HepG2 (cell line): Measurements from ENCODE around the gene ASIC2. TPM values are rescaled to one million over a fixed set of nuclear protein-coding genes. Genes with fewer than 3 reads are reported as not detected.

ENCODE experiments used
- ATAC-seq: fragments of 200-7000 bp; cut with Tn5 transposase; 3 replicates; pipeline ENCODE4 v1.9.1; 2020; ENCODE audit warnings: mild to moderate bottlenecking, moderate library complexity
- BruUV-seq: library from RNA; stranded (reverse); fragments of 400-500 nt; replicated peaks from 2 replicates; lab custom pipeline; 2021; lab: Mats Ljungman, UMichigan
- CTCF ChIA-PET: fragments of 300-600 bp; formaldehyde crosslinking; extraction: SDS; loops from one replicate; lab custom pipeline; 2021; ENCODE audit warnings: low total read pairs, inconsistent platforms, low intra/inter-chr PET ratio; lab: Yijun Ruan, JAX
- POLR2A ChIA-PET: fragments of 350-600 bp; sonication (Branson Sonifier 250); formaldehyde crosslinking; loops from one replicate; lab custom pipeline; 2020; ENCODE audit warnings: antibody characterized with exemption, inconsistent platforms; lab: Yijun Ruan, JAX
- DNase-seq: peaks from one replicate; pipeline ENCODE4 v3.0.0-alpha.2; 2015; ENCODE audit warnings: low spot score
- FAIRE-seq: peaks from 3 replicates; lab custom pipeline; 2011; peaks lifted over from hg19 to GRCh38; lab: Jason Lieb, UNC
- H2AFZ ChIP-seq: one replicate; pipeline ENCODE4 v1.6.1; 2011; ENCODE audit warnings: low read length, inconsistent platforms
- H3K27ac ChIP-seq: fragments of 300-600 bp; 3 replicates; pipeline ENCODE4 v1.8.0; 2011; ENCODE audit warnings: mixed run types, mild to moderate bottlenecking, mixed read lengths, low read length, inconsistent platforms; ENCODE audit not compliant: insufficient read depth; ENCODE audit errors: extremely low read length
- H3K27me3 ChIP-seq, 2 experiments: fragments of 200-600 bp in 1 of 2; 2 replicates in 1 of 2; 3 replicates in 1 of 2; pipeline versions ENCODE4 v1.6.0 to v1.8.0; 2011; ENCODE audit warnings: low read length in 2 of 2, mild to moderate bottlenecking in 2 of 2, moderate library complexity in 2 of 2, inconsistent platforms in 1 of 2; ENCODE audit not compliant: insufficient read depth in 2 of 2, control insufficient read depth in 1 of 2
- H3K36me3 ChIP-seq, 2 experiments: fragments of 200-600 bp in 1 of 2; replicated peaks in 1 of 2; 2 replicates in 1 of 2; 3 replicates in 1 of 2; pipeline versions ENCODE4 v1.5.1 to v1.8.0; 2011; ENCODE audit warnings: low read length in 2 of 2, inconsistent platforms in 1 of 2; ENCODE audit not compliant: insufficient read depth in 2 of 2, control insufficient read depth in 1 of 2
- H3K4me1 ChIP-seq: 2 replicates; pipeline ENCODE4 v1.5.1; 2012; ENCODE audit warnings: low read length, inconsistent platforms; ENCODE audit not compliant: insufficient read depth
- H3K4me2 ChIP-seq: 2 replicates; pipeline ENCODE4 v1.6.0; 2011; ENCODE audit warnings: low read depth, low read length, inconsistent platforms
- H3K4me3 ChIP-seq, 3 experiments: fragments of 200-600 bp in 1 of 3; sonication (generic), shearing (Covaris generic) in 1 of 3; replicated peaks in 1 of 3; 2 replicates each; pipeline ENCODE4 v1.5.1; 2011 to 2016; ENCODE audit warnings: low read length in 3 of 3, inconsistent platforms in 2 of 3, low read depth in 2 of 3, mild to moderate bottlenecking in 2 of 3, control low read depth in 1 of 3, mixed read lengths in 1 of 3; ENCODE audit not compliant: insufficient read depth in 1 of 3
- H3K79me2 ChIP-seq: one replicate; pipeline ENCODE4 v1.6.1; 2011; ENCODE audit warnings: low read length, inconsistent platforms; ENCODE audit not compliant: insufficient read depth
- H3K9ac ChIP-seq: 2 replicates; pipeline ENCODE4 v1.6.0; 2011; ENCODE audit warnings: mild to moderate bottlenecking, low read depth, low read length, inconsistent platforms; ENCODE audit not compliant: insufficient read depth
- H3K9me3 ChIP-seq: 2 replicates; pipeline ENCODE4 v1.5.1; 2012; ENCODE audit warnings: mild to moderate bottlenecking, low read length
- H4K20me1 ChIP-seq: 2 replicates; pipeline ENCODE4 v1.6.0; 2011; ENCODE audit warnings: inconsistent platforms, mild to moderate bottlenecking, low read length, moderate library complexity; ENCODE audit not compliant: insufficient read depth
- DNMT1 ChIP-seq: sonication (generic); formaldehyde crosslinking; IDR thresholded peaks from 2 replicates; pipeline ENCODE4 v1.5.1; 2020; ENCODE audit warnings: mild to moderate bottlenecking, missing genetic modification reagents
- FOSL2 ChIP-seq: sonication (generic); formaldehyde crosslinking; IDR thresholded peaks from 2 replicates; pipeline ENCODE4 v1.4.0; 2020; ENCODE audit warnings: missing genetic modification reagents
- HNF4G ChIP-seq, 2 experiments: sonication (generic) in 1 of 2; formaldehyde crosslinking in 1 of 2; IDR thresholded peaks; 2 replicates each; pipeline versions ENCODE4 v1.4.0 to v1.6.1; 2011 to 2020; ENCODE audit warnings: borderline replicate concordance in 2 of 2, low read depth in 2 of 2, mild to moderate bottlenecking in 2 of 2, low read length in 1 of 2, missing genetic modification reagents in 1 of 2, moderate library complexity in 1 of 2
- NR2F2 ChIP-seq: IDR thresholded peaks from 2 replicates; pipeline ENCODE4 v1.6.1; 2012; ENCODE audit warnings: low read depth, inconsistent platforms, borderline replicate concordance
- PLRG1 ChIP-seq: fragments of 450-650 bp; conservative IDR thresholded peaks from 2 replicates; pipeline ENCODE4 v1.6.1; 2016
- SRF ChIP-seq: IDR thresholded peaks from 2 replicates; pipeline ENCODE4 v1.6.1; 2011; ENCODE audit warnings: mild to moderate bottlenecking, low read depth, low read length, moderate library complexity
- TOE1 ChIP-seq: sonication (generic); formaldehyde crosslinking; IDR thresholded peaks from 2 replicates; pipeline ENCODE4 v1.4.0; 2020; ENCODE audit warnings: mild to moderate bottlenecking, missing genetic modification reagents
- ZFP36L2 ChIP-seq: sonication (generic); formaldehyde crosslinking; IDR thresholded peaks from 2 replicates; pipeline ENCODE4 v1.4.0; 2020; ENCODE audit warnings: missing genetic modification reagents
- ZNF317 ChIP-seq: sonication (generic); formaldehyde crosslinking; IDR thresholded peaks from 2 replicates; pipeline ENCODE4 v1.5.0; 2020; ENCODE audit warnings: mild to moderate bottlenecking, missing genetic modification reagents
- ZNF337 ChIP-seq: sonication (generic); formaldehyde crosslinking; IDR thresholded peaks from 2 replicates; pipeline ENCODE4 v1.5.1; 2020; ENCODE audit warnings: missing genetic modification reagents, low read depth, mild to moderate bottlenecking, borderline replicate concordance
- ZNF644 ChIP-seq: IDR thresholded peaks from 2 replicates; pipeline ENCODE4 v1.6.1; 2016; ENCODE audit warnings: low read depth
- ZNF674 ChIP-seq: sonication (generic); formaldehyde crosslinking; IDR thresholded peaks from 2 replicates; pipeline ENCODE4 v1.5.0; 2020; ENCODE audit warnings: low read depth, mild to moderate bottlenecking, missing genetic modification reagents
- ZNF678 ChIP-seq: sonication (generic); formaldehyde crosslinking; IDR thresholded peaks from 2 replicates; pipeline ENCODE4 v1.4.0; 2020; ENCODE audit warnings: mild to moderate bottlenecking, missing genetic modification reagents
- WGBS: methylation state at CpG from one replicate; pipeline ENCODE4 v1.1.6; 2017; ENCODE audit warnings: low lambda C conversion rate; 5-methylcytosine and 5-hydroxymethylcytosine counted together
- in situ Hi-C: cut with HindIII; loops from 2 replicates; pipeline ENCODE4 v1.10.0; 2017; ENCODE audit warnings: low pct_unique_long_range_greater_than_20kb; ENCODE audit not compliant: extremely low pct_ligation_motif_present
- intact Hi-C: fragments of 100-400 bp; cut with micrococcal nuclease; formaldehyde crosslinking; loops from one replicate; pipeline ENCODE4 v1.10.0; 2022; ENCODE audit not compliant: unreplicated experiment
- polyA plus RNA-seq, 8 experiments: library from polyadenylated mRNA; depleted of rRNA in 3 of 8; stranded (reverse) in 7 of 8; unstranded in 1 of 8; fragments of >200 nt; fragmentation: Illumina TruSeq in 4 of 8; extraction: Trizol in 4 of 8; gene quantifications; 2 replicates each; pipeline versions ENCODE4 v1.2.1 to v1.2.3, GENCODE V29; 2011 to 2016; ENCODE audit warnings: low read depth in 4 of 8, missing spikeins in 1 of 8, mixed read lengths in 1 of 8; ENCODE audit not compliant: insufficient read depth in 1 of 8
- total RNA-seq, 5 experiments: library from RNA; depleted of rRNA; stranded (reverse); fragments of >200 nt; fragmentation: Illumina TruSeq; extraction: Trizol; gene quantifications; 2 replicates each; pipeline ENCODE4 v1.2.3, GENCODE V29; 2016; ENCODE audit warnings: low read depth in 1 of 5
- TF ChIP-seq, protein P1 (sequence below): IDR thresholded peaks from 2 replicates; pipeline ENCODE4 v1.6.1; 2016; ENCODE audit warnings: low read depth, control low read depth
- TF ChIP-seq, protein P2 (sequence below): sonication (generic); formaldehyde crosslinking; IDR thresholded peaks from 2 replicates; pipeline ENCODE4 v1.4.0; 2020; ENCODE audit warnings: missing genetic modification reagents, borderline replicate concordance
- TF ChIP-seq, protein P3 (sequence below): sonication (generic); formaldehyde crosslinking; IDR thresholded peaks from 2 replicates; pipeline ENCODE4 v1.4.0; 2020; ENCODE audit warnings: missing genetic modification reagents

Gene ASIC2
- total and polyA plus RNA-seq, 2 of the 13 experiments (the other 11 are each of a cell fraction or from before 2014, with no cell fraction given): not detected

DNA sequence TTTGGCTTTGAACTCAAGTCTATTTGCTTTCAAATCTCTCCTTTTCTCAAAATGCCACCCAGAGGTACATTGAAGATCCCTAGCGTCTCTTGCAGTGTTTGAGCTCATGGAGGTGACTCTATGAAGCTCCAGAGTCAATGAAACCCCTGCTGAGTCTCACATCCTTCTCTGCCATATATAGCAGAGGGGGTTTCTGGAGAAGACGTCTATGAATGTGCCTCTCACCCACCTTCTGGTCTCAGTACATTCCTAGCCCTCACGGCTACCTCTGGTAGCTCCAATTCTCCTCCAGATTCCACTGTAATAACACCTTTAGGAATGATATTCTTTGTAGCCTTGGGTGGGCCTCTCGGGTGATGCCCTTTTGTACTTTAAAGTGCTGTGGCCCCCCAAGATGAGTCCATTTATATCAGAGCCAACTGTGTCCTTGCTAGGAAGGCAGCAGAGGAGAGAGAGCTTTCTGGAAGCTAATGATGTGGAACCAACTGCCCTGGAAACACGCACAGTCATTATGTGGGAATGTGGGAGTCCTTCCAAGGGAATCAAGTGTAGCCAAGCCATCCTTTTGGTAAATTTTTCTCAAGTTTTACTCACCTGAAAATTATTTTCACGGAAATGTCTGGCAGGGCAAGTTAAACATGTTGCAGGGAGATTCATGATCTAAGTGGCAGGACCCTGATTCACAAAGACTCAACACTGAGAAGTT lies 123.4 kb downstream of the ASIC2 start:
- no peak for ATAC-seq
- POLR2A ChIA-PET: no interaction called here

More for the DNA sequence above, 123.4 kb downstream of the ASIC2 start:
- H3K9ac ChIP-seq: no peak overlapping the region
- no peaks in the 10 kb centered on the region for H3K4me1 ChIP-seq
- H4K20me1 ChIP-seq: no peaks in the 10 kb centered on the region
- BruUV-seq: no TSS peak
- intact Hi-C loops: no loop called here
- no peak overlapping the region for H2AFZ ChIP-seq
- WGBS: 9% methylated on average over 6 of the region's 6 CpGs
- no peak for DNase-seq
- in situ Hi-C loops: no loop called here
- no peak overlapping the region for H3K4me3 ChIP-seq
- TF ChIP-seq PLRG1 (no peak), ZFP36L2 (CRISPR knock-in tag) (no peak), ZNF674 (no peak), ZNF678 (CRISPR knock-in tag) (no peak), DNMT1 (CRISPR knock-in tag) (no peak), NR2F2 (no peak), ZNF644 (CRISPR knock-in tag) (no peak), FOSL2 (CRISPR knock-in tag) (no peak), ZNF317 (CRISPR knock-in tag) (no peak), TOE1 (CRISPR knock-in tag) (no peak), HNF4G (IDR thresholded peaks at IDR 0.05; ENCODE audit: borderline replicate concordance, low read depth, low read length) (no peak), HNF4G (CRISPR knock-in tag; IDR thresholded peaks at IDR 0.05; ENCODE audit: borderline replicate concordance, low read depth) (no peak), ZNF337 (CRISPR knock-in tag) (no peak), SRF (no peak)
- TF ChIP-seq, protein P1, sequence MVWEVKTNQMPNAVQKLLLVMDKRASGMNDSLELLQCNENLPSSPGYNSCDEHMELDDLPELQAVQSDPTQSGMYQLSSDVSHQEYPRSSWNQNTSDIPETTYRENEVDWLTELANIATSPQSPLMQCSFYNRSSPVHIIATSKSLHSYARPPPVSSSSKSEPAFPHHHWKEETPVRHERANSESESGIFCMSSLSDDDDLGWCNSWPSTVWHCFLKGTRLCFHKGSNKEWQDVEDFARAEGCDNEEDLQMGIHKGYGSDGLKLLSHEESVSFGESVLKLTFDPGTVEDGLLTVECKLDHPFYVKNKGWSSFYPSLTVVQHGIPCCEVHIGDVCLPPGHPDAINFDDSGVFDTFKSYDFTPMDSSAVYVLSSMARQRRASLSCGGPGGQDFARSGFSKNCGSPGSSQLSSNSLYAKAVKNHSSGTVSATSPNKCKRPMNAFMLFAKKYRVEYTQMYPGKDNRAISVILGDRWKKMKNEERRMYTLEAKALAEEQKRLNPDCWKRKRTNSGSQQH: no peak
- TF ChIP-seq, protein P2, sequence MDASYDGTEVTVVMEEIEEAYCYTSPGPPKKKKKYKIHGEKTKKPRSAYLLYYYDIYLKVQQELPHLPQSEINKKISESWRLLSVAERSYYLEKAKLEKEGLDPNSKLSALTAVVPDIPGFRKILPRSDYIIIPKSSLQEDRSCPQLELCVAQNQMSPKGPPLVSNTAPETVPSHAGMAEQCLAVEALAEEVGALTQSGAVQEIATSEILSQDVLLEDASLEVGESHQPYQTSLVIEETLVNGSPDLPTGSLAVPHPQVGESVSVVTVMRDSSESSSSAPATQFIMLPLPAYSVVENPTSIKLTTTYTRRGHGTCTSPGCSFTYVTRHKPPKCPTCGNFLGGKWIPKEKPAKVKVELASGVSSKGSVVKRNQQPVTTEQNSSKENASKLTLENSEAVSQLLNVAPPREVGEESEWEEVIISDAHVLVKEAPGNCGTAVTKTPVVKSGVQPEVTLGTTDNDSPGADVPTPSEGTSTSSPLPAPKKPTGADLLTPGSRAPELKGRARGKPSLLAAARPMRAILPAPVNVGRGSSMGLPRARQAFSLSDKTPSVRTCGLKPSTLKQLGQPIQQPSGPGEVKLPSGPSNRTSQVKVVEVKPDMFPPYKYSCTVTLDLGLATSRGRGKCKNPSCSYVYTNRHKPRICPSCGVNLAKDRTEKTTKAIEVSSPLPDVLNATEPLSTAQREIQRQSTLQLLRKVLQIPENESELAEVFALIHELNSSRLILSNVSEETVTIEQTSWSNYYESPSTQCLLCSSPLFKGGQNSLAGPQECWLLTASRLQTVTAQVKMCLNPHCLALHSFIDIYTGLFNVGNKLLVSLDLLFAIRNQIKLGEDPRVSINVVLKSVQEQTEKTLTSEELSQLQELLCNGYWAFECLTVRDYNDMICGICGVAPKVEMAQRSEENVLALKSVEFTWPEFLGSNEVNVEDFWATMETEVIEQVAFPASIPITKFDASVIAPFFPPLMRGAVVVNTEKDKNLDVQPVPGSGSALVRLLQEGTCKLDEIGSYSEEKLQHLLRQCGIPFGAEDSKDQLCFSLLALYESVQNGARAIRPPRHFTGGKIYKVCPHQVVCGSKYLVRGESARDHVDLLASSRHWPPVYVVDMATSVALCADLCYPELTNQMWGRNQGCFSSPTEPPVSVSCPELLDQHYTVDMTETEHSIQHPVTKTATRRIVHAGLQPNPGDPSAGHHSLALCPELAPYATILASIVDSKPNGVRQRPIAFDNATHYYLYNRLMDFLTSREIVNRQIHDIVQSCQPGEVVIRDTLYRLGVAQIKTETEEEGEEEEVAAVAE (CRISPR knock-in tag): no peak
- TF ChIP-seq, protein P3, sequence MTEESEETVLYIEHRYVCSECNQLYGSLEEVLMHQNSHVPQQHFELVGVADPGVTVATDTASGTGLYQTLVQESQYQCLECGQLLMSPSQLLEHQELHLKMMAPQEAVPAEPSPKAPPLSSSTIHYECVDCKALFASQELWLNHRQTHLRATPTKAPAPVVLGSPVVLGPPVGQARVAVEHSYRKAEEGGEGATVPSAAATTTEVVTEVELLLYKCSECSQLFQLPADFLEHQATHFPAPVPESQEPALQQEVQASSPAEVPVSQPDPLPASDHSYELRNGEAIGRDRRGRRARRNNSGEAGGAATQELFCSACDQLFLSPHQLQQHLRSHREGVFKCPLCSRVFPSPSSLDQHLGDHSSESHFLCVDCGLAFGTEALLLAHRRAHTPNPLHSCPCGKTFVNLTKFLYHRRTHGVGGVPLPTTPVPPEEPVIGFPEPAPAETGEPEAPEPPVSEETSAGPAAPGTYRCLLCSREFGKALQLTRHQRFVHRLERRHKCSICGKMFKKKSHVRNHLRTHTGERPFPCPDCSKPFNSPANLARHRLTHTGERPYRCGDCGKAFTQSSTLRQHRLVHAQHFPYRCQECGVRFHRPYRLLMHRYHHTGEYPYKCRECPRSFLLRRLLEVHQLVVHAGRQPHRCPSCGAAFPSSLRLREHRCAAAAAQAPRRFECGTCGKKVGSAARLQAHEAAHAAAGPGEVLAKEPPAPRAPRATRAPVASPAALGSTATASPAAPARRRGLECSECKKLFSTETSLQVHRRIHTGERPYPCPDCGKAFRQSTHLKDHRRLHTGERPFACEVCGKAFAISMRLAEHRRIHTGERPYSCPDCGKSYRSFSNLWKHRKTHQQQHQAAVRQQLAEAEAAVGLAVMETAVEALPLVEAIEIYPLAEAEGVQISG: no peak
- no peak overlapping the region for H3K27ac ChIP-seq
- peaks cover 0 to under 1% of the 10 kb centered on the region in 2 experiments; a peak in 1 of 5 replicates for H3K27me3 ChIP-seq
- no peaks in the 10 kb centered on the region for H3K36me3 ChIP-seq
- no peaks in the 10 kb centered on the region for H3K9me3 ChIP-seq
- no peak for FAIRE-seq
- CTCF ChIA-PET: no interaction called here
- no peak overlapping the region for H3K4me2 ChIP-seq
- no peaks in the 10 kb centered on the region for H3K79me2 ChIP-seq
